Measurements from ENCODE around the gene IL6R.
"Not testable (repeated sequence)": the region's sequence is repeated elsewhere in the genome, so short reads cannot be mapped to it uniquely, and the experiment has no call there.

Gene IL6R

GRCh38 chr1:154406886-154407197 lies 1.7 kb downstream of the IL6R start:
- no peak for DNase-seq (ENCODE audit: low spot score)

DNA sequence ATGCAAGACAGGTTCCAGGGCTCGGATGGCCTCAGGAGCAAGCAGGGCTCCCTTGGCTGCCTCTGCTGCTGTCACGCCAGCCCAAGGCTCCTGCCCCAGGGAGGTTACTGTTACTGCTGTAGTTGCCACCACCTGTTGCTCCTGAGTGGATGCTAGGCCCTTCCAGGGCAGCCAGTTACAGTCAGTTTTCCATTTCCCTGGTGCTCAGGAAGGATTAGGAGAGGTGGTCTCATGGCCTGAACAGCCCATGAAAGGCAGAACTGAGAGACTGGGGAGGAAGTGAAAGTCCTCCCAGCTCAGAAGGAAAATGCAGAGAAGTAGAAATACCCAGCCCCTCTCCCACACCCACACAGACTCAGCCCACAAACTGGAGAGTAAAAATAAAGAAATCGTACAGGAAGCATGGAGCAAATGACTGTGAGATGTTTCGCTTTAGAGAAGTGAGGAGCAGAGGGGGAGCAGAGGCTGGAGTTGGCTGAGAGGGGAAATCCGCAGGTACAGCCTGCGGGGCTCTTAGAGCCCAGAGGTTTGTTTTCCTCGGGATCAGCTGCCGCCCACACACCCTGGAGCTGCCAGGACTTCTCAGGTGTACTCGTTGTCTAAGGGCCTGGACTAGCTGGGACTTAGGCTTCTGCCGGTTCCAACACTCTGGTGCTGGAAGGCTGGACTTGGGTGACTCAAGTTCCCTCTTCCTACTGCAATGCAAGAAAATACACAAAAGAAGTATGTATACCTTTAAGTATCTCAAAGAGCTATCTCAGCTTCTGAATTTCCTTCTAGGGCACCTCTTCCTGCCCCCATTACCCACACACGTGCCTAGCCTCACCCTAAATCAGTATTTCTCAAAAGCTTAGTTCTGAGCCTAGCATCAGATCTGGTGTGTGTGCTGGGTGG lies 2.3 kb downstream of the IL6R start:
- DNase-seq (ENCODE audit: low spot score): no peak

GRCh38 chr1:154408174-154408777 lies 3.1 kb downstream of the IL6R start:
- DNase-seq (ENCODE audit: low spot score): no peak

GRCh38 chr1:154410185-154410827 lies 5.2 kb downstream of the IL6R start:
- no peak for DNase-seq (ENCODE audit: low spot score)

DNA sequence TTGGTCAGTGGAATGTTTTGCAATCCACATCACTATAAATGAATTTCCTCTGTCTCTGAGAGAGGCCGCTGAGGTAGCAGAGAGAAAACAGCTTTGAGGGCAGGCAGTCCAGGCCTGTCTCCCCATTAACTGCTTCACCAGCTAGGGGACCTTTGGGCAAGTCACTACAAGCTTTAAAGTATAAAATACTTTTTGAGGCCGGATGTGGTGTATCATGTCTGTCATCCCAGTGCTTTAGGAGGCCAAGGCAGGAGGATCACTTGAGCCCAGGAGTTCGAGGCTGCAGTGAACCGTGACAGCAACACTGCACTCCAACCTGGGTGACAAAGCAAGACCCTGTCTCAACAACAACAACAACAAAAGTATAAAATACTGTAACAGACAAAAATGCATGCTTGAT lies 6.4 kb downstream of the IL6R start:
- no peak for DNase-seq (ENCODE audit: low spot score)

DNA sequence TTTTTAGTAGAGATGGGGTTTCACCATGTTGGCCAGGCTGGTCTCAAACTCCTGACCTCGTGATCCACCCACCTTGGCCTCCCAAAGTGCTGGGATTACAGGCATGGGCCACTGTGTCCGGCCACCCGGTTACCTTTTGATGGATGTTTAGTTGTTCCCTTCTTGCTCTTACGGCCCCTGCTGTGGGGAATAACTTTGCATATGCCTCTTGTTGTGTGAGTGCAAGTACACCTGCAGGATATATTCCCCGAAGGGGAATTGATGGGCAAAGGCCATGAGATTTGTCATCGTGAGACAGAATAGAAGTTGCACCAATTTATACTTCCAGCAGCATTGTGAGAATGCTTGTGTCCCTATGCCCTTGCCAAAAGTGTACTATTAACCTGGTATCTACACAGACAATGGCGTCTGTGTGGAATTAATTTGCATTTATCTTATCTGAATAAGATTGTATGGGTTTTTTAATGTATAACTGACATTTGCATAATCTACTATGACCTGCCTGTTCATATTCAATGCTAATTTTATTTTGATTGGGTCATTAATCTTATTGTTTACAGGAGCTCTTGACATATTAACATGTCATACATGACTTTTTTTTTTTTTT lies 8.1 kb downstream of the IL6R start:
- DNase-seq (ENCODE audit: low spot score): no peak

- no peak for DNase-seq (ENCODE audit: low spot score)
Observed at GRCh38 chr1:154414606-154415005, 9.5 kb downstream of the IL6R start.

DNA sequence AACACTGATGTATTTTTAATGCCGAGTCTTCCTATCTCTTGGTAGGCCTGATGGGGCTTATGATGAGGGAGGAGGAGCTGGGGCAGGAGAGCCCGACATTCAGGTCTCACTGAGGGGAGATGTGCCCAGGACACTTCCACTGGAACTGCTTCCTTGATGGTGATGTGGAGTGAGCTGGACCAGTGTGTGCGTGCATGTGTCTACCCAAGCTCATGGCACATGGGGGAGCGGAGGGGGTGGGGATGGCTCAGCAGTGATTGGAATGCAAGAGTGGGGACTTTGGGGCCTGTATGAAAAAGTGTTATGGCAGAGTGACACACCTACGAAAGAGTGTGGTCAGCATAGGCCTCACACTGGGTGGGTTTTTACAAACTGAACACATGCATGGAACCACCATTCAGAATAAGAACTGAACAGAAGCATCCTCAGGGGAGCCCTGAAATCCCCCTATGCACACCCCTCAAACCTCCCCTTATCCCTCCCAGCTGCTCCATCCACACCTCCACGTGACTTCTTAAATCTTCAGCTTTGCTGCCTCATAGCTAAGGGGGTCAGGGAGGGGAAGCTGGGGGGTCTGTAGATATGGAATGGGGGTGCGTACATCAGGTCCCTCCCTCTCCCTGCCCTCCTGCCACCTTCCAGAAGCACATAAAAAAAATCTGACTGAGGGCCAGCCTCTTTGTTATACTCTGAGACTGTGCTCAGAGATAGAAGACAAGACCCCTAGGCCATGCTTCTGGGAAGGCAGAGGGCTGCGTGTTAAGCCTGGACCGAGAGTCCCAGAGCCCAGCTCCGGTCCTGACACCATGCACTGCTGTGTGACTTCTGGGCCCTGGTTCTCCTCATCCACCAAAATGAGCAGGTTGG lies 11.6 kb downstream of the IL6R start:
- no peak for DNase-seq (ENCODE audit: low spot score)

- DNase-seq (ENCODE audit: low spot score): no peak
Observed at GRCh38 chr1:154417338-154417608, 12.1 kb downstream of the IL6R start.

- DNase-seq (ENCODE audit: low spot score): no peak
Observed at GRCh38 chr1:154418062-154418921, 13.1 kb downstream of the IL6R start.

DNA sequence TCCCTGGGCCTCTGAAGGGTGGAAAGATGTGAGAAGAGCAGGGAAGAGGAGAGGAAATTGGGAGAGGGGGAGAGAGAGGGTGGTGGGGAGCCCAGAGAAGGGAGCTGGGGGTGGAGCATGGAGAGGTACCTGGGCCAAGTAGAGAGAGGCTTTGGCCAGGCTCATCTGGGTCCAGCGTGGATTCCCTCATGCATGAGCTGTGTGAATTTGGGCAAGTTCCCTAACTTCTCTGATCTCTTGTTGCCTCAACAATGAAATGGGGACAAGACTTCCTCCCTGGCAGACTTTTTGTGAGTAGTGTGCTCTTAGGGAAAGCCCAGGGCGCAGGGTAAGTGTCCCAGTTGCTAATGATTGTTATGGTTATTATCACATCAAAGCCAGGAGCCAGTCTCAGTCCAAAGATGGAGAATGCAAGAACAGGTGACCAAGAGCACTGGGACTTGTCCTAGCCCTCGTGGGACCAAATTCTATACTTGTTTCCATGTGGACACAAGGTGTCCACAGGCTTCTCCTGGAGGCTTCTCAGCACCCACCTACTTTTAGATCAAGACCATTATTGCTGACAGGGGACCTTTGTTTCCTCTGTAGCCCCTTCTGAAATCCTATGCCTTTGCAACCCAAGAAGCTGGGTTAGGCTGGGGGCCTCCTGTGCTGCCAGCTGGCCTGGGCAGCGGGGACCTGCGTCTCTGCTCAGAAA lies 13.9 kb downstream of the IL6R start:
- no peak for DNase-seq (ENCODE audit: low spot score)

DNA sequence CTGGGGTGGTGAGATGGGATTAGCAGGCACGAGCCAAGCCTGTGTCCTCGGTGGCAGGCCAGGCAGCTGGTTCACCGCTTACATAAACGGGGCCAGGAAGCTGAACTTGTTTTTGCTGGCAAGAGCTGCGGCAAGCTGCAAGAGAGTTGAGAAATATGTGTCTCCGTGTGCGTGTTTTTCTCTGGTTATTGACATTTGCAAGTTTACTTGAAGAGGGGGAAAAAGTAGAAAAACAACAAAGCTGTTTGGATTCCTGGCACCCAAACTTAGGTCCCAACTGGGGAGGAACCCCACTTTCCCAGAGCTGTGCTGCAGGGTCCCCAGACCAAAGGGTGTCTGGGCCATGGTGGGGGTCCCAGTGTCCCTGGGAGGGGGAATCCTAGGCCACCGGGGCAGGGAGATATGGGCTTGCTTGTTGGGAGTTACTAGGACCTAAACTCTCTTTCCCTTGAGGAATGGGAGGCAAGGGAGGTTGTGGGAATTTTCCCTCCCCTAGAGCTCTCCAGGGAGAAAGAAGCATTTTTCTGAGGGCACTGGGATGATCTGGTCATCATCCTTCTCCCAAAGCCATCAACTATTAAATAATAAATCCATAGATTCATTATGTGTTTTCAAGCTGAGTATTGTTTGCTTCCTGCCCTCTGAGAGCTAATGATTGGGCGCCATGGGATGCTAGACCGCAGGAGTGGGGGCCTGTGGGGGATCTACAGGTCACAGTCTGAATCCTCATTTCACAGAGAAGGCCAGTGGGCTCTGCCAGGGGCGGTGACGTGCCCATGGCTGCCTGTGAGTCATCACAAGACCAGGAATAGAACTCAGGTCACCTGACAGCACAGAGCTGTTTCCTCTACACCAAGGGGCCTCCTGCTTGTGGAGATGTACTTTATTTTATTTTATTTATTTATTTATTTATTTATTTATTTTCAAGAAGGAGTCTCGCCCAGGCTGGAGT lies 14.8 kb downstream of the IL6R start:
- peak; percentile 73 for DNase-seq (ENCODE audit: low spot score)

DNA sequence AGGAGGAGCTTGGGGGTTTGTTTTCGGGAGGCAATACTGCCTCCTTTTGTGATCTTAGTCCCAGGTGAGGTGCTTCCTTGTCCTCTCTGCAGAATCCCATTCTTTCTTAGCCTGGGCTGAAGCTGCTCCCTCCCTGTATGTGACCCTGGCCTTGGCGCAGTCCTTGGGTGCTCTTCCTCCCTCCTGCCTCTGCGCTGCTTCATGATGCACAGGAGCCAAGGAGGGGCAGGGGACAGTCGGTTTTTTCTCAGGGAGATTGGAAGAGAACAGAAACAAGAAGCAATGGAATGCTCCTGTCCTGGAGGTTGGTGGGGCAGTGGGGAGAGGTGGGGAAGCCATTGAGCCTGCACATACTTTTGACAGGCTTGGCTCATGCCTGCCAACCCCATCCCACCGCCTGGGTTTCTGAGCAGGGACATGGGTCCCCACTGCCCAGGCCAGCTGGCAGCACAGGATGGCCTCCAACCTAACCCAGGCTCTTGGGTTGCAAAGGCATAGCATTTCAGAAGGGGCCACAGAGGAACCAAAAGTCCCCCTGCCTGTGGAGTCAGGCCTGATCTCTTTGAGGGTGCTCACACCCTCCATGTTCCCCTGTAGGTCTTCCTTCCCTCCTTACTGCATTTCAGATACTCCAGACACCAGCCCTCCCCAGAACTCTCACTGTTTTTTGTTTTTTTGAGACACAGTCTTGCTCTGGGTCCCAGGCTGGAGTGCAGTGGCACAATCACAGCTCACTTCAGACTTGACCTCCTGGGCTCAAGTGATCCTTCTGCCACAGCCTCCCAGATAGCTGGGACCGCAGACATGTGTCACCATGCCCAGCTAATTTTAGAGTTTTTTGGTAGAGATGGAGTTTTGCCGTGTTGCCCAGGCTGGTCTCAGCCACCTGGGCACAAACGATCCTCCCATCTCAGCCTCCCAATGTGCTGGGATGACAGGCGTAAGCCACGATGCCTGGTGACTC lies 16.1 kb downstream of the IL6R start:
- no peak for DNase-seq (ENCODE audit: low spot score)

DNA sequence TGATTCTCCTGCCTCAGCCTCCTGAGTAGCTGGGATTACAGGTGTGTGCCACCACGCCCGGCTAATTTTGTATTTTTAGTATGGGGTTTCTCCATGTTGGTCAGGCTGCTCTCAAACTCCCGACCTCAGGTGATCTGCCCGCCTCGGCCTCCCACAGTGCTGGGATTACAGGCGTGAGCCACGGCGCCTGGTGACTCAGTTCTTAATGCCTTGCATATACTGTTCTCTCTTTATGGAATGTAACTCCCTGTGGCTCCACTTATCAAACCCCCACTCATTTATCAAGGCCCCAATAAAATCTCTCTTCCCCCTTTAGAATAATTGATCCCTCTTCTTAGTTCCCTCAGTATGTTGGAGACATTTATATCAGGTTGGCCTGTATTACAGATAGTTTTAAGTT lies 16.9 kb downstream of the IL6R start:
- not testable (repeated sequence) for DNase-seq (ENCODE audit: low spot score)

- DNase-seq (ENCODE audit: low spot score): no peak
Observed at GRCh38 chr1:154422521-154422920, 17.4 kb downstream of the IL6R start.

GRCh38 chr1:154423304-154423987 lies 18.3 kb downstream of the IL6R start:
- peak; percentile 80 for DNase-seq (ENCODE audit: low spot score)

DNA sequence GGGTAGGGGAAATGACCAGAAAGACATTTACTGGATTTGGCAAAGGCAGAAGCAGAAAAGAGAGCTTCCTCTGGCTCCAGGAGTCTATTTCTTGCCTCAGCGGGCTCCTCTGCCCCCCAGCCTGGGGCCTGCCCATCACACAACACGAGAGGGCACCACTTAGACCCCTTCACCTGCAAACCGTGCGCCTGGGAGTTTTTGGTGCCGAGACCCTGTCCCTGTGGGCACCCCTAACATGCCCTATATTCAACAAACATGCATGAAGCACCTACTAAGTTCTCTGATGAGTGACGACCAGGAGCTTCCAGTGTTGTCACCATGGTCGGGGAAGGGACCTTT lies 18.8 kb downstream of the IL6R start:
- DNase-seq (ENCODE audit: low spot score): no peak

DNA sequence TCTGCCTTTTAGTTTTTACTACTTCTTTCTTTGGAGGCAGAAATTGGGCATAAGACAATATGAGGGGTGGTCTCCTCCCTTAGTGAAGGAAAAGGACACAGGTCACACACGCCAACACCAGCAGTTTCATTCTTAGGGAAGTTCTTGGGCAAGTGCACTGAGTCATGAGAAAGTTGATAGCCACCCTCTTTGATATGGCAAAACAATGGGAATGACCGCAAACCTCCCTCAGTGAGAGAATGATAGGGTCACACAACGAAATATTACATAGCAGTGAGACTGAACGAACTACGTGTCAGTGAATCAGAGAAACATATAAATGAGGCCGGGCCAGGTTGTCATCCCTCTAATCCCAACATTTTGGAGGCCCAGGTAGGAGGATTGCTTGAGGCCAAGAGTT lies 20.0 kb downstream of the IL6R start:
- no peak for DNase-seq (ENCODE audit: low spot score)
